PC-9 (cell line): ENCODE data around the gene MYH8. TPM values are rescaled to one million over a fixed set of nuclear protein-coding genes. Genes with fewer than 3 reads are reported as not detected.

Experiments
- BruUV-seq: library from RNA; stranded (reverse); fragments of 400-500 nt; replicated peaks from 2 replicates; lab custom pipeline; 2021; lab: Mats Ljungman, UMichigan
- CTCF ChIA-PET: fragments of 300-600 bp; sonication (Branson Sonifier 250); formaldehyde crosslinking; loops from one replicate; lab custom pipeline; 2022; ENCODE audit warnings: antibody characterized with exemption; lab: Charles Lee
- POLR2A ChIA-PET: fragments of 300-600 bp; sonication (Branson Sonifier 250); formaldehyde crosslinking; loops from one replicate; lab custom pipeline; 2022; ENCODE audit warnings: antibody characterized with exemption; ENCODE audit not compliant: unreplicated experiment; lab: Charles Lee
- DNase-seq, 2 experiments: peaks; one replicate each; pipeline versions ENCODE4 v3.0.0 to v3.0.0-alpha.2; 2015 to 2022; ENCODE audit warnings: mixed read lengths in 1 of 2
- H2AFZ ChIP-seq: fragments of 200-600 bp; sonication (generic); 2 replicates; pipeline ENCODE4 v1.8.1; 2017; ENCODE audit warnings: antibody characterized with exemption
- H3F3A ChIP-seq: fragments of 200-600 bp; sonication (generic); 2 replicates; pipeline ENCODE4 v1.8.1; 2017; ENCODE audit warnings: antibody characterized with exemption, mild to moderate bottlenecking, low read depth; ENCODE audit not compliant: insufficient read depth
- H3K27ac ChIP-seq: fragments of 200-600 bp; sonication (generic); 2 replicates; pipeline ENCODE4 v1.6.1; 2016; ENCODE audit warnings: mixed run types
- H3K27me3 ChIP-seq: fragments of 200-600 bp; sonication (generic); 2 replicates; pipeline ENCODE4 v1.6.1; 2016; ENCODE audit warnings: low read depth, mixed run types; ENCODE audit not compliant: insufficient read depth
- H3K36me3 ChIP-seq: fragments of 200-600 bp; sonication (generic); 2 replicates; pipeline ENCODE4 v1.6.1; 2016; ENCODE audit warnings: low read depth, mixed run types
- H3K4me1 ChIP-seq: fragments of 200-600 bp; sonication (generic); replicated peaks from 2 replicates; pipeline ENCODE4 v1.6.1; 2016; ENCODE audit warnings: mixed run types; ENCODE audit not compliant: insufficient read depth
- H3K4me2 ChIP-seq: fragments of 200-600 bp; sonication (generic); 2 replicates; pipeline ENCODE4 v1.6.1; 2017; ENCODE audit warnings: mixed run types
- H3K4me3 ChIP-seq: fragments of 200-600 bp; sonication (generic); 2 replicates; pipeline ENCODE4 v1.6.1; 2016; ENCODE audit warnings: mixed run types
- H3K79me2 ChIP-seq: fragments of 200-600 bp; sonication (generic); 2 replicates; pipeline ENCODE4 v1.6.1; 2017; ENCODE audit warnings: low read depth, mixed run types
- H3K9me2 ChIP-seq: fragments of 200-600 bp; sonication (generic); 2 replicates; pipeline ENCODE4 v1.8.1; 2017; ENCODE audit warnings: mild to moderate bottlenecking; ENCODE audit not compliant: insufficient read depth
- H3K9me3 ChIP-seq: fragments of 200-600 bp; sonication (generic); 2 replicates; pipeline ENCODE4 v1.8.1; 2016; ENCODE audit warnings: low read depth; ENCODE audit not compliant: insufficient read depth
- H4K20me1 ChIP-seq: fragments of 200-600 bp; sonication (generic); 2 replicates; pipeline ENCODE4 v1.8.1; 2017; ENCODE audit not compliant: insufficient read depth
- CTCF ChIP-seq: fragments of 200-600 bp; sonication (generic); conservative IDR thresholded peaks from 2 replicates; pipeline ENCODE4 v1.6.1; 2017; ENCODE audit warnings: mixed run types, antibody characterized with exemption, mild to moderate bottlenecking, moderate library complexity
- EZH2 ChIP-seq: fragments of 200-600 bp; sonication (generic); IDR thresholded peaks from 2 replicates; pipeline ENCODE4 v1.8.0; 2017; ENCODE audit warnings: antibody characterized with exemption, low read depth
- intact Hi-C: fragments of 100-400 bp; cut with micrococcal nuclease; formaldehyde crosslinking; loops from one replicate; pipeline ENCODE4 v1.10.0; 2022; ENCODE audit not compliant: unreplicated experiment
- total RNA-seq: library from RNA; stranded (reverse); gene quantifications from 2 replicates; pipeline ENCODE4 v1.2.3, GENCODE V29; 2021

Gene MYH8
- total RNA-seq, 1 experiment from 2014 or later = not detected

- H2AFZ ChIP-seq = no peak overlapping the region
- POLR2A ChIA-PET = no interaction called here
- H4K20me1 ChIP-seq = no peaks in the 10 kb centered on the region
- H3K4me1 ChIP-seq = no peaks in the 10 kb centered on the region
- no peaks in the 10 kb centered on the region for H3K36me3 ChIP-seq
- no peaks in the 10 kb centered on the region for H3K27me3 ChIP-seq
- no peak overlapping the region for H3K4me2 ChIP-seq
- H3K4me3 ChIP-seq = no peak overlapping the region
- intact Hi-C loops = no loop called here
- CTCF ChIA-PET = interaction anchor here (0.5 kb wide), 1 partner anchor 47 kb away, joined by 6 read pairs; no protein-coding TSS in a partner anchor
- H3K9me2 ChIP-seq = no peaks in the 10 kb centered on the region
- no peak for DNase-seq
- H3F3A ChIP-seq = no peaks in the 10 kb centered on the region
- BruUV-seq = no TSS peak
- H3K9me3 ChIP-seq = no peaks in the 10 kb centered on the region; the same call in 1 of the 2 replicates
- no peaks in the 10 kb centered on the region for H3K79me2 ChIP-seq
- no peak for TF ChIP-seq EZH2
- no peak for TF ChIP-seq CTCF
- H3K27ac ChIP-seq = no peak overlapping the region
These were observed 38.3 kb upstream of the MYH8 start for GRCh38 chr17:10460062-10460461.

- H3K27me3 ChIP-seq = no peaks in the 10 kb centered on the region
- H3F3A ChIP-seq = no peaks in the 10 kb centered on the region
- no peaks in the 10 kb centered on the region for H3K9me2 ChIP-seq
- H3K79me2 ChIP-seq = no peaks in the 10 kb centered on the region
- no peaks in the 10 kb centered on the region for H3K9me3 ChIP-seq
- no peak overlapping the region for H3K4me2 ChIP-seq
- no peak overlapping the region for H3K4me3 ChIP-seq
- ChIA-PET CTCF (no interaction called here), POLR2A (no interaction called here)
- no peaks in the 10 kb centered on the region for H3K36me3 ChIP-seq
- intact Hi-C loops = no loop called here
- H2AFZ ChIP-seq = no peak overlapping the region
- no peak overlapping the region for H3K27ac ChIP-seq
- H3K4me1 ChIP-seq = no peaks in the 10 kb centered on the region
- no peaks in the 10 kb centered on the region for H4K20me1 ChIP-seq
- TF ChIP-seq EZH2 (no peak), CTCF (no peak)
- no TSS peak for BruUV-seq
- no peak for DNase-seq
These were observed 37.0 kb upstream of the MYH8 start for GRCh38 chr17:10458701-10459100.

- ChIA-PET POLR2A (no interaction called here), CTCF (no interaction called here)
- no peaks in the 10 kb centered on the region for H3K4me1 ChIP-seq
- no peaks in the 10 kb centered on the region for H3K79me2 ChIP-seq
- H4K20me1 ChIP-seq = no peaks in the 10 kb centered on the region
- no TSS peak for BruUV-seq
- no peak for TF ChIP-seq EZH2
- no peak for TF ChIP-seq CTCF
- H3K4me3 ChIP-seq = no peak overlapping the region
- no peaks in the 10 kb centered on the region for H3K9me2 ChIP-seq
- no peaks in the 10 kb centered on the region for H3F3A ChIP-seq
- DNase-seq = no peak
- no peaks in the 10 kb centered on the region for H3K9me3 ChIP-seq
- intact Hi-C loops = no loop called here
- no peaks in the 10 kb centered on the region for H3K27me3 ChIP-seq
- H3K27ac ChIP-seq = no peak overlapping the region
- H2AFZ ChIP-seq = no peak overlapping the region
- no peak overlapping the region for H3K4me2 ChIP-seq
- no peaks in the 10 kb centered on the region for H3K36me3 ChIP-seq
These were observed 36.2 kb upstream of the MYH8 start for GRCh38 chr17:10457952-10458351.
